NT2/D1 (cell line): ENCODE data around the gene CDYL.

ENCODE experiments used
- YY1 ChIP-seq: IDR thresholded peaks from 2 replicates; pipeline ENCODE4 v1.6.1; 2011; ENCODE audit not compliant: insufficient read length, insufficient read depth
- ZNF274 ChIP-seq: IDR thresholded peaks from 2 replicates; pipeline ENCODE4 v1.6.1; 2011; ENCODE audit warnings: mild to moderate bottlenecking, low read depth, low read length

- TF ChIP-seq ZNF274 (no peak), YY1 (no peak)
Observed at GRCh38 chr6:4987432-4987831, 211.2 kb downstream of the CDYL start.
